H1 (cell line): ENCODE results near the gene MGST2. TPM values are rescaled to one million over a fixed set of nuclear protein-coding genes. Genes with fewer than 3 reads are reported as not detected.

Experiments
- KDM1A ChIP-seq: fragments of 200-600, 300-600 bp; sonication (generic); IDR thresholded peaks from 2 replicates; pipeline ENCODE4 v1.7.1; 2016; ENCODE audit warnings: mild to moderate bottlenecking, low read length, borderline replicate concordance
- MAFK ChIP-seq: IDR thresholded peaks from 2 replicates; pipeline ENCODE4 v1.6.1; 2012; ENCODE audit warnings: low read depth, mild to moderate bottlenecking, improper control_type of control experiment, low read length
- RNF2 ChIP-seq: fragments of 200-900, 300-1000 bp; sonication (generic); IDR thresholded peaks from 2 replicates; pipeline ENCODE4 v1.7.1; 2016; ENCODE audit warnings: borderline replicate concordance, low read depth, mild to moderate bottlenecking, antibody characterized with exemption, low read length; ENCODE audit not compliant: poor library complexity, severe bottlenecking; ENCODE audit errors: missing control alignments
- SRF ChIP-seq: IDR thresholded peaks from 2 replicates; pipeline ENCODE4 v1.6.1; 2011; ENCODE audit warnings: mild to moderate bottlenecking, low read depth, low read length, moderate library complexity
- polyA plus RNA-seq, 7 experiments: library from polyadenylated mRNA; depleted of rRNA in 3 of 7; stranded (reverse) in 5 of 7; unstranded in 2 of 7; fragments of >200 nt in 5 of 7; fragments of 200-250 nt in 2 of 7; gene quantifications; 1 replicate in 5 of 7; 2 replicates in 1 of 7; 4 replicates in 1 of 7; pipeline versions ENCODE4 v1.2.1 to v1.2.3, GENCODE V29; 2011 to 2013; ENCODE audit warnings: missing spikeins in 2 of 7, mixed read lengths in 2 of 7
- total RNA-seq: library from RNA; stranded (reverse); fragmentation: NEBNext Ultra II Directional; extraction: Animal tissue kit (Norgen Biotek cat#: 25700); gene quantifications from 2 replicates; pipeline ENCODE4 v1.2.1, GENCODE V29; 2021
- TF ChIP-seq, protein P1 (sequence below): IDR thresholded peaks from 2 replicates; pipeline ENCODE4 v1.6.1; 2011; ENCODE audit warnings: low read depth, mild to moderate bottlenecking, low read length; ENCODE audit not compliant: insufficient read depth

The MGST2 gene
- total and polyA plus RNA-seq, 2 of the 8 experiments (the other 6 are each of a cell fraction or from before 2014, with no cell fraction given): 8.0 to 13.6 TPM

DNA sequence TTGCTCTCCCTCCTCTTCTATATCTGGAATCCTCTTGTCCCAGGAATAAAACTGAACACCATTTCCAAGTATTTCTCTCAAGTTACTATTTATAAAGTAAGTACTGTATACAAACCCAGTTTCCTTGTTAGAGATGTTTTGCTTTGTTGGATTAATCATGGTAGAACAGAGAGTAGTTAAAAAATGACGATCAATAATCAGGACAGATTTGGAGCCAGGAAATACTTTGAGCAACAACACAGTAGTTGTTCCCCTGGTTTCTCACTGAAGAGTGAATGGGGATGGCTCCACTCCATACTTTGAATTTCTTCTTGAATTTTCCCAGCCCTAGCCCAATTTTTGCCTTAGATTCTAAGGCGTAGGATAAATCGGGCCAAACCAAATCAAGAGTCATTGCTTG is 21.4 kb downstream of the MGST2 start (continued):
- TF ChIP-seq KDM1A: no peak
- no peak for TF ChIP-seq SRF
- TF ChIP-seq RNF2: no peak
- TF ChIP-seq, protein P1, sequence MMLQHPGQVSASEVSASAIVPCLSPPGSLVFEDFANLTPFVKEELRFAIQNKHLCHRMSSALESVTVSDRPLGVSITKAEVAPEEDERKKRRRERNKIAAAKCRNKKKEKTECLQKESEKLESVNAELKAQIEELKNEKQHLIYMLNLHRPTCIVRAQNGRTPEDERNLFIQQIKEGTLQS: no peak
- no peak for TF ChIP-seq MAFK
